ENCODE results near the gene DISP3.

DNA sequence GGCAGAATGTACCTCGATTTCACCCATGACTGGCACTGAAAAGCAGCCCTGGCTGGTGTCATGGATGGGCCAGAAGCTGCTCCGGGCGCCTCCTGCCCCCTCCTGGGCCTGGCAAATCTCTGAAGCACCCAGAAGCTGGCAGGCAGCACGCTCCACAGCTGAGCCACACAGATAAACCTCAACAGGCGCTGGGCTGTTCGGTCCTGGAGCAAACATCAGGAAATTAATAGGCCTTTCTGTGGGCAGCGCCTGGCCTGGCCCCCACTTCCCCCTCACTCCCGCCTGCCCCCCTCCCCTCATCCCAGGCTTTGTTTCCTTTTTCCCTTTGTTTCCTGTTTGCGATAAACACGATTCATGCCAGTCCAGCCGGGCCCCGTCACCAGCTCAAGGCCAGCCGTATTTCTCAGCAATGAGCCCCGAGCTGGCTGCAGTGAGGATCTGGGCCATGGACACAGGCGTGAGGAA lies 20.1 kb upstream of the DISP3 start:
- TF ChIP-seq, protein P1, sequence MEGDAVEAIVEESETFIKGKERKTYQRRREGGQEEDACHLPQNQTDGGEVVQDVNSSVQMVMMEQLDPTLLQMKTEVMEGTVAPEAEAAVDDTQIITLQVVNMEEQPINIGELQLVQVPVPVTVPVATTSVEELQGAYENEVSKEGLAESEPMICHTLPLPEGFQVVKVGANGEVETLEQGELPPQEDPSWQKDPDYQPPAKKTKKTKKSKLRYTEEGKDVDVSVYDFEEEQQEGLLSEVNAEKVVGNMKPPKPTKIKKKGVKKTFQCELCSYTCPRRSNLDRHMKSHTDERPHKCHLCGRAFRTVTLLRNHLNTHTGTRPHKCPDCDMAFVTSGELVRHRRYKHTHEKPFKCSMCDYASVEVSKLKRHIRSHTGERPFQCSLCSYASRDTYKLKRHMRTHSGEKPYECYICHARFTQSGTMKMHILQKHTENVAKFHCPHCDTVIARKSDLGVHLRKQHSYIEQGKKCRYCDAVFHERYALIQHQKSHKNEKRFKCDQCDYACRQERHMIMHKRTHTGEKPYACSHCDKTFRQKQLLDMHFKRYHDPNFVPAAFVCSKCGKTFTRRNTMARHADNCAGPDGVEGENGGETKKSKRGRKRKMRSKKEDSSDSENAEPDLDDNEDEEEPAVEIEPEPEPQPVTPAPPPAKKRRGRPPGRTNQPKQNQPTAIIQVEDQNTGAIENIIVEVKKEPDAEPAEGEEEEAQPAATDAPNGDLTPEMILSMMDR (IDR thresholded peaks at IDR 0.05), result peak in 3 of 12 donors; percentile 7 to 34 (median 24)
- no peak for TF ChIP-seq POLR2A (IDR thresholded peaks at IDR 0.05)
